Measurements from ENCODE around the gene GALNT15.

DNA sequence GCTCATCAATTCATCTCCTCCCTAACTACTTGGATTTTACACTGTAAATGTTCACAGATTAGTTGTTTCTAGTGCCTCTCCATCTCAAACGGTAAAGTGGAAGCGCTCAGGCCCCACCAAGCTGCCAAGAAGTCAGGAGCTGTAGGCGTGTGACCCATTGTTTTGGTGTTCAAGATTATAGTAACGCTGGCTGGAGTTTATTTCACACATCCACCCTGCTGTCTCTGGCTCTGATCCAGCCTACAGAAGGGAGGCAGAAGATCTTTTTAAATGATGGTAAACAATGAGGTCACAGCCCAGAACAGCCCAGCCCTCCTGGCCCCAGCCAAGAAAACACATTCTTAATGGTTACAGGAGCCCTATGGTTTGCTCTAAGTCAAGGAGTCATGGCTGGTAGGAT lies 25.7 kb upstream of the GALNT15 start:
- no peak for TF ChIP-seq POLR2A (IDR thresholded peaks at IDR 0.05; ENCODE audit: low read depth, low read length)
- TF ChIP-seq, protein P1, sequence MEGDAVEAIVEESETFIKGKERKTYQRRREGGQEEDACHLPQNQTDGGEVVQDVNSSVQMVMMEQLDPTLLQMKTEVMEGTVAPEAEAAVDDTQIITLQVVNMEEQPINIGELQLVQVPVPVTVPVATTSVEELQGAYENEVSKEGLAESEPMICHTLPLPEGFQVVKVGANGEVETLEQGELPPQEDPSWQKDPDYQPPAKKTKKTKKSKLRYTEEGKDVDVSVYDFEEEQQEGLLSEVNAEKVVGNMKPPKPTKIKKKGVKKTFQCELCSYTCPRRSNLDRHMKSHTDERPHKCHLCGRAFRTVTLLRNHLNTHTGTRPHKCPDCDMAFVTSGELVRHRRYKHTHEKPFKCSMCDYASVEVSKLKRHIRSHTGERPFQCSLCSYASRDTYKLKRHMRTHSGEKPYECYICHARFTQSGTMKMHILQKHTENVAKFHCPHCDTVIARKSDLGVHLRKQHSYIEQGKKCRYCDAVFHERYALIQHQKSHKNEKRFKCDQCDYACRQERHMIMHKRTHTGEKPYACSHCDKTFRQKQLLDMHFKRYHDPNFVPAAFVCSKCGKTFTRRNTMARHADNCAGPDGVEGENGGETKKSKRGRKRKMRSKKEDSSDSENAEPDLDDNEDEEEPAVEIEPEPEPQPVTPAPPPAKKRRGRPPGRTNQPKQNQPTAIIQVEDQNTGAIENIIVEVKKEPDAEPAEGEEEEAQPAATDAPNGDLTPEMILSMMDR (conservative IDR thresholded peaks at IDR 0.05; ENCODE audit: low read depth, low read length), result no peak
- no peak for TF ChIP-seq RCOR1 (IDR thresholded peaks at IDR 0.05; ENCODE audit: insufficient replicate concordance, low read length)
- TF ChIP-seq CEBPB (IDR thresholded peaks at IDR 0.05; ENCODE audit: low read depth, low read length), result no peak
- TF ChIP-seq RAD21 (IDR thresholded peaks at IDR 0.05; ENCODE audit: low read length), result no peak
- no peak for TF ChIP-seq RFX5 (IDR thresholded peaks at IDR 0.05; ENCODE audit: low read depth, low read length)
- no peak for TF ChIP-seq SMC3 (IDR thresholded peaks at IDR 0.05; ENCODE audit: low read depth, low read length)
- TF ChIP-seq, protein P2, sequence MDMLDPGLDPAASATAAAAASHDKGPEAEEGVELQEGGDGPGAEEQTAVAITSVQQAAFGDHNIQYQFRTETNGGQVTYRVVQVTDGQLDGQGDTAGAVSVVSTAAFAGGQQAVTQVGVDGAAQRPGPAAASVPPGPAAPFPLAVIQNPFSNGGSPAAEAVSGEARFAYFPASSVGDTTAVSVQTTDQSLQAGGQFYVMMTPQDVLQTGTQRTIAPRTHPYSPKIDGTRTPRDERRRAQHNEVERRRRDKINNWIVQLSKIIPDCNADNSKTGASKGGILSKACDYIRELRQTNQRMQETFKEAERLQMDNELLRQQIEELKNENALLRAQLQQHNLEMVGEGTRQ (IDR thresholded peaks at IDR 0.05; ENCODE audit: low read depth, low read length), result peak; percentile 65; the same call in 1 of the 2 replicates
- TF ChIP-seq, protein P3, sequence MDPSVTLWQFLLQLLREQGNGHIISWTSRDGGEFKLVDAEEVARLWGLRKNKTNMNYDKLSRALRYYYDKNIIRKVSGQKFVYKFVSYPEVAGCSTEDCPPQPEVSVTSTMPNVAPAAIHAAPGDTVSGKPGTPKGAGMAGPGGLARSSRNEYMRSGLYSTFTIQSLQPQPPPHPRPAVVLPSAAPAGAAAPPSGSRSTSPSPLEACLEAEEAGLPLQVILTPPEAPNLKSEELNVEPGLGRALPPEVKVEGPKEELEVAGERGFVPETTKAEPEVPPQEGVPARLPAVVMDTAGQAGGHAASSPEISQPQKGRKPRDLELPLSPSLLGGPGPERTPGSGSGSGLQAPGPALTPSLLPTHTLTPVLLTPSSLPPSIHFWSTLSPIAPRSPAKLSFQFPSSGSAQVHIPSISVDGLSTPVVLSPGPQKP (IDR thresholded peaks at IDR 0.05; ENCODE audit: borderline replicate concordance, low read depth, low read length), result no peak
